DOHH2 (cell line): ENCODE data around the gene YIPF2.

Experiments
- H3F3A ChIP-seq: fragments of 200-600 bp; sonication (generic), shearing (Covaris generic); 2 replicates; pipeline ENCODE4 v1.6.0; 2016; ENCODE audit warnings: antibody characterized with exemption, mild to moderate bottlenecking; ENCODE audit not compliant: control insufficient read depth, insufficient read depth
- H3K27ac ChIP-seq: fragments of 200-600 bp; sonication (generic); 2 replicates; pipeline ENCODE4 v1.5.1; 2014; ENCODE audit warnings: low read depth, mild to moderate bottlenecking, low read length, moderate library complexity
- H3K27me3 ChIP-seq: fragments of 200-600 bp; sonication (generic); 2 replicates; pipeline ENCODE4 v1.6.1; 2014; ENCODE audit warnings: mild to moderate bottlenecking, low read length, mixed read lengths; ENCODE audit not compliant: control insufficient read depth
- H3K36me3 ChIP-seq: fragments of 200-600 bp; sonication (generic); 2 replicates; pipeline ENCODE4 v1.6.1; 2014; ENCODE audit warnings: mild to moderate bottlenecking, low read length, moderate library complexity, mixed read lengths; ENCODE audit not compliant: control insufficient read depth
- H3K4me1 ChIP-seq: fragments of 200-600 bp; sonication (generic); 2 replicates; pipeline ENCODE4 v1.6.1; 2014; ENCODE audit warnings: mild to moderate bottlenecking, low read length, mixed read lengths; ENCODE audit not compliant: control insufficient read depth
- H3K4me2 ChIP-seq: fragments of 200-600 bp; sonication (generic); 2 replicates; pipeline ENCODE4 v1.6.0; 2014; ENCODE audit warnings: mild to moderate bottlenecking, low read length, moderate library complexity
- H3K4me3 ChIP-seq: fragments of 200-600 bp; sonication (generic); 2 replicates; pipeline ENCODE4 v1.5.1; 2014; ENCODE audit warnings: mild to moderate bottlenecking, low read length, mixed read lengths
- H3K79me2 ChIP-seq: fragments of 200-600 bp; sonication (generic); 2 replicates; pipeline ENCODE4 v1.6.1; 2014; ENCODE audit warnings: mild to moderate bottlenecking, low read length, mixed read lengths; ENCODE audit not compliant: control insufficient read depth
- H3K9me2 ChIP-seq: fragments of 200-600 bp; sonication (generic); replicated peaks from 2 replicates; pipeline ENCODE4 v1.6.1; 2014; ENCODE audit warnings: mild to moderate bottlenecking, low read length, mixed read lengths; ENCODE audit not compliant: control insufficient read depth
- H3K9me3 ChIP-seq: fragments of 200-600 bp; sonication (generic); 2 replicates; pipeline ENCODE4 v1.6.1; 2014; ENCODE audit warnings: antibody characterized with exemption, low read length, mixed read lengths; ENCODE audit not compliant: control insufficient read depth, insufficient read depth
- H4K20me1 ChIP-seq: fragments of 200-600 bp; sonication (generic); 2 replicates; pipeline ENCODE4 v1.6.0; 2014; ENCODE audit warnings: low read depth, mild to moderate bottlenecking, antibody characterized with exemption, low read length, moderate library complexity; ENCODE audit not compliant: control insufficient read depth, insufficient read depth
- CTCF ChIP-seq: fragments of 200-600 bp; sonication (generic); IDR thresholded peaks from one replicate; pipeline ENCODE4 v1.5.1; 2014; ENCODE audit warnings: antibody characterized with exemption, mild to moderate bottlenecking, low read depth, low read length; ENCODE audit not compliant: poor library complexity, severe bottlenecking
- EZH2phosphoT487 ChIP-seq: fragments of 200-600 bp; sonication (generic); IDR thresholded peaks from 2 replicates; pipeline ENCODE4 v1.6.1; 2017; ENCODE audit warnings: borderline replicate concordance, mild to moderate bottlenecking, antibody characterized with exemption, low read length, moderate library complexity, mixed read lengths

The YIPF2 gene

GRCh38 chr19:10885201-10886169 lies 43.0 kb downstream of the YIPF2 start:
- Histone ChIP-seq H3F3A (no peaks in the 10 kb centered on the region), H3K9me3 (no peaks in the 10 kb centered on the region), H3K27ac (no peak overlapping the region), H3K27me3 (no peaks in the 10 kb centered on the region), H3K79me2 (peaks cover 87% of the 10 kb centered on the region), H3K4me1 (peaks cover 13% of the 10 kb centered on the region), H3K36me3 (peaks cover 15% of the 10 kb centered on the region), H3K9me2 (no peaks in the 10 kb centered on the region), H4K20me1 (0 out of 2 replicates have a peak, but pooled peaks cover 5% of the 10 kb centered on the region), H3K4me2 (no peak overlapping the region), H3K4me3 (no peak overlapping the region)
- TF ChIP-seq CTCF (no peak), EZH2phosphoT487 (no peak)

GRCh38 chr19:10884274-10884673 lies 44.2 kb downstream of the YIPF2 start:
- Histone ChIP-seq H3K36me3 (peaks cover 22% of the 10 kb centered on the region), H3K27me3 (no peaks in the 10 kb centered on the region), H4K20me1 (0 out of 2 replicates have a peak, but pooled peaks cover 5% of the 10 kb centered on the region), H3K4me2 (no peak overlapping the region), H3K4me3 (no peak overlapping the region), H3K4me1 (peaks cover 22% of the 10 kb centered on the region), H3K9me2 (no peaks in the 10 kb centered on the region), H3F3A (no peaks in the 10 kb centered on the region), H3K27ac (no peak overlapping the region), H3K9me3 (no peaks in the 10 kb centered on the region), H3K79me2 (peaks cover 93% of the 10 kb centered on the region)
- TF ChIP-seq CTCF (no peak), EZH2phosphoT487 (no peak)

- Histone ChIP-seq H3K9me2 (no peaks in the 10 kb centered on the region), H3K9me3 (no peaks in the 10 kb centered on the region), H3K27me3 (no peaks in the 10 kb centered on the region), H3K27ac (no peak overlapping the region), H3K36me3 (peaks cover 17% of the 10 kb centered on the region), H3K4me3 (no peak overlapping the region), H3K4me2 (no peak overlapping the region), H3F3A (peaks cover 6% of the 10 kb centered on the region; the same call in 1 of the 2 replicates), H3K79me2 (peaks cover 94% of the 10 kb centered on the region), H3K4me1 (peaks cover 30% of the 10 kb centered on the region), H4K20me1 (0 out of 2 replicates have a peak, but pooled peaks cover 5% of the 10 kb centered on the region)
- TF ChIP-seq CTCF (no peak), EZH2phosphoT487 (no peak)
Observed at GRCh38 chr19:10882108-10882457, 46.4 kb downstream of the YIPF2 start.
